ENCODE results near the gene SCYGR5. TPM values are rescaled to one million over a fixed set of nuclear protein-coding genes. Genes with fewer than 3 reads are reported as not detected.
"Not testable (repeated sequence)": the region's sequence is repeated elsewhere in the genome, so short reads cannot be mapped to it uniquely, and the experiment has no call there.

The SCYGR5 gene
- total and polyA plus RNA-seq, 10 donors, result not detected

DNA sequence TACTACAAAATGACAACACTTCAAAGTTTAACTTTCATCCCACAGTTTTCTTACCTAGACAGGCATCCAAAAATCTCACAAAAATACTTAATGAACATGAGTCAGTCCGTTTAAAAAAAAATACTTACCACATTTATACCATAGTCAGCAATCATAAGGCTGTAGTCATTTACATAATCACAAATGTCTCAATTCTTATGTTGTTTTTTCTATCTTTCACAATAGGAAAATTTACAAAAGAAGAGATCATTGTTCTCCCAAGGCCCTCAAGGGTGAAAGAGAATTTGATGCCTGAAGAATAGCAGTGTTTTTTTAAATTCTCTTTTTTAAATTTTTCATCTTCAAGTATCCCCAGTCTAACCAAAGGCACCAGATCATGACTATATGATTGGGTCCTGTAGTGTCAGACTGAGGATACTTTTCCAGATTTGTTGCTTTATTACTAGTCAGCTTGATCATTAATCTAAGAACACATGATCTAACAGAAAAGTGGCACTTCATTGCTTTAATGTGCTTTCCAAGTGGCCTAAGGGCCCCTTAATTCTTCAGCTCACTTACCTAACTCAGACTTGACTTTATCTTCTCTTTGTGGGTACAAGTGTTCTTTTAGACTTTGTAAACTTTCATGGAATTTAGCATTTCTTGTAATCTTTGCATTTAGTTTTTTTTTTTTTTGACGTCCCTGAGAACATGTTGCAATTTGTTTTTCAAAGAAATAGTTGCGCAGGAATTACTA lies 4.7 kb downstream of the SCYGR5 start:
- Histone ChIP-seq H3K36me3 (no peaks in the 10 kb centered on the region), H3K27me3 (replicated peaks in 1 of 7) (no peaks in the 10 kb centered on the region), H3K4me1 (no peaks in the 10 kb centered on the region), H3K27ac (no peak overlapping the region), H3K9me3 (no peaks in the 10 kb centered on the region), H3K4me3 (no peak overlapping the region)
- intact Hi-C loops (cut with DNase I; ENCODE audit: low total_unique reads), result no loop called here
- DNase-seq, result no peak
- WGBS, 5 donors, result 76 to 90% (median 78%) methylated on average over 3 of the region's 3 CpGs
- TF ChIP-seq POLR2AphosphoS5 (IDR thresholded peaks at IDR 0.05) (no peak), POLR2A (IDR thresholded peaks at IDR 0.05) (no peak)
- TF ChIP-seq, protein P1, sequence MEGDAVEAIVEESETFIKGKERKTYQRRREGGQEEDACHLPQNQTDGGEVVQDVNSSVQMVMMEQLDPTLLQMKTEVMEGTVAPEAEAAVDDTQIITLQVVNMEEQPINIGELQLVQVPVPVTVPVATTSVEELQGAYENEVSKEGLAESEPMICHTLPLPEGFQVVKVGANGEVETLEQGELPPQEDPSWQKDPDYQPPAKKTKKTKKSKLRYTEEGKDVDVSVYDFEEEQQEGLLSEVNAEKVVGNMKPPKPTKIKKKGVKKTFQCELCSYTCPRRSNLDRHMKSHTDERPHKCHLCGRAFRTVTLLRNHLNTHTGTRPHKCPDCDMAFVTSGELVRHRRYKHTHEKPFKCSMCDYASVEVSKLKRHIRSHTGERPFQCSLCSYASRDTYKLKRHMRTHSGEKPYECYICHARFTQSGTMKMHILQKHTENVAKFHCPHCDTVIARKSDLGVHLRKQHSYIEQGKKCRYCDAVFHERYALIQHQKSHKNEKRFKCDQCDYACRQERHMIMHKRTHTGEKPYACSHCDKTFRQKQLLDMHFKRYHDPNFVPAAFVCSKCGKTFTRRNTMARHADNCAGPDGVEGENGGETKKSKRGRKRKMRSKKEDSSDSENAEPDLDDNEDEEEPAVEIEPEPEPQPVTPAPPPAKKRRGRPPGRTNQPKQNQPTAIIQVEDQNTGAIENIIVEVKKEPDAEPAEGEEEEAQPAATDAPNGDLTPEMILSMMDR (IDR thresholded peaks at IDR 0.05 in 8 of 11, conservative IDR thresholded peaks at IDR 0.05 in 3 of 11), result no peak

DNA sequence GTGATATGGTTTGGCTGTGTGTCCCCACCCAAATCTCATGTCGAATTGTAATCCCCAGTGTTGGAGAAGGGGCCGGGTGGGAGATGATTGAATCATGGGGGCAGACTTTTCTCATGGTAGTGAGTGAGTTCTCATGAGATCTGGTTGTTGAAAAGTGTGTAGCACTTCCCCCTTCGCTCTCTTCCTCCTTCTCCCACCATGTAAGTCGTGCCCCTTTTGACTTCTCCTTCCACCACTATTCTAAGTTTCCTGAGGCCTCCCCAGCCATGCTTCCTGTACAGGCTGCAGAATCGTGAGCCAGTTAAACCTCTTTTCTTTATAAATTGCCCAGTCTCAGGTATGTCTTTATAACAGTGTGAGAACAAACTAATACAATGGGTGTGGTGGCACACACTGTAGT lies 7.0 kb downstream of the SCYGR5 start:
- H3K4me1 ChIP-seq; H3K36me3 ChIP-seq; H3K27me3 ChIP-seq (replicated peaks in 1 of 7); H3K4me3 ChIP-seq; H3K27ac ChIP-seq; DNase-seq; H3K9me3 ChIP-seq; intact Hi-C loops (cut with DNase I; ENCODE audit: low total_unique reads): not testable (repeated sequence)
- 48 to 60% (median 52%) methylated on average over 5 of the region's 5 CpGs for WGBS, 5 donors

DNA sequence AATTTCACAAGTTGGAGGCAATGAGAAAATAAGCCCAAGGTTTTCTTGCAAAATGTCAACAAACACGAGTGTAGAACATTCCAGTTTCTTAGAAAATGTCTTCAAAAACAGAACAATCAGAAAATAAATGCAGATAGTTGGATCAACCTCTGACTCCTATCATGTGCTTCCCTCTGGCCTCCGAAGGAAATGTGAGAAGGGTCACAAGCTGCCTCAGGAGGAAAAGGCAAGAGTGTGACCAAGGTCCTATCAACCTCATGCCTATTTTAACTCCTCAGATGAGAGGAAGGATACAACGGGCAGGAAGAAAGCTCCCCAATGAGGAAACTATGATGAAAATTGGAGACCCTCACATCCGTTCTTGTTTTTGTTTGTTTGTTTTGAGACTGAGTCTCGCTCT lies 7.9 kb downstream of the SCYGR5 start:
- Histone ChIP-seq H3K27ac (no peak overlapping the region), H3K4me1 (no peaks in the 10 kb centered on the region), H3K27me3 (replicated peaks in 1 of 7) (no peaks in the 10 kb centered on the region), H3K9me3 (no peaks in the 10 kb centered on the region), H3K36me3 (no peaks in the 10 kb centered on the region), H3K4me3 (no peak overlapping the region)
- intact Hi-C loops (cut with DNase I; ENCODE audit: low total_unique reads), result no loop called here
- WGBS, 5 donors, result 53 to 83% (median 77%) methylated on average over 5 of the region's 5 CpGs
- DNase-seq, result no peak
- TF ChIP-seq POLR2AphosphoS5 (IDR thresholded peaks at IDR 0.05) (no peak), POLR2A (IDR thresholded peaks at IDR 0.05) (no peak)
- TF ChIP-seq, protein P1 (IDR thresholded peaks at IDR 0.05 in 8 of 11, conservative IDR thresholded peaks at IDR 0.05 in 3 of 11), result no peak

DNA sequence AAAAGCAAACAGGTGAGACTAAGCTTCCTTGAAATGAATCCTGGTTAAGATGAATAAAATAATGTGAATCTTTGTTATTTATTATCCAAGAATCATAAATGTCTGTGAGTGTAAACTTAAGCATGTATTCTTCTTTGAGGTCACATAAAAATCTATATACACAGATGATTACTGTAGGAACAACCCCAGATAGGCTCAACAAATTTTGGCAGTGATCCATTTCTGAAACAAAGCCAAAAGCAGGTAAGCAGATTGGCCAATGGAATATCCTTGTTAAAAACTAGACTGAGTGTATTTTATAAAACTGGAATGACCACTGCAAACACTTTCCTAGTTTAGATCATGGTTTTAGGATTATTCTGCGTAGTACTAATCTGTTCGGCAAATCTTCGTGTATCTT lies 11.3 kb downstream of the SCYGR5 start:
- H3K4me1 ChIP-seq, result no peaks in the 10 kb centered on the region
- WGBS, 5 donors, result 94 to 98% (median 95%) methylated on average over 3 of the region's 3 CpGs
- H3K36me3 ChIP-seq, result no peaks in the 10 kb centered on the region
- no peaks in the 10 kb centered on the region for H3K27me3 ChIP-seq (replicated peaks in 1 of 7)
- no peaks in the 10 kb centered on the region for H3K9me3 ChIP-seq
- H3K4me3 ChIP-seq, result no peak overlapping the region
- no peak overlapping the region for H3K27ac ChIP-seq
- DNase-seq, result no peak
- intact Hi-C loops (cut with DNase I; ENCODE audit: low total_unique reads), result no loop called here
- no peak for TF ChIP-seq POLR2A (IDR thresholded peaks at IDR 0.05)
- TF ChIP-seq, protein P1 (IDR thresholded peaks at IDR 0.05 in 8 of 11, conservative IDR thresholded peaks at IDR 0.05 in 3 of 11), result no peak
- TF ChIP-seq POLR2AphosphoS5 (IDR thresholded peaks at IDR 0.05), result no peak
